ENCODE data around the gene CSF3. TPM values are rescaled to one million over a fixed set of nuclear protein-coding genes. Genes with fewer than 3 reads are reported as not detected.
"Not testable (repeated sequence)": the region's sequence is repeated elsewhere in the genome, so short reads cannot be mapped to it uniquely, and the experiment has no call there.

CSF3 gene
- total and polyA plus RNA-seq, 2 of the 13 experiments (the other 11 are each of a cell fraction or from before 2014, with no cell fraction given), result 0.09 TPM; not detected in 1

GRCh38 chr17:40000161-40000560 is 15.1 kb upstream of the CSF3 start:
- no peaks in the 10 kb centered on the region for H3K79me2 ChIP-seq (ENCODE audit: insufficient read depth, low read length)
- H3K36me3 ChIP-seq (replicated peaks in 1 of 2; ENCODE audit: control insufficient read depth in 1 of 2, insufficient read depth in 2 of 2, low read length in 2 of 2), result peaks cover 15 to 23% of the 10 kb centered on the region in 2 experiments
- no peaks in the 10 kb centered on the region for H3K27me3 ChIP-seq (ENCODE audit: control insufficient read depth in 1 of 2, insufficient read depth in 2 of 2, low read length in 2 of 2)
- H2AFZ ChIP-seq (ENCODE audit: low read length), result no peak overlapping the region
- ChIA-PET POLR2A (no interaction called here), CTCF (ENCODE audit: low intra/inter-chr PET ratio, low total read pairs) (no interaction called here)
- no peak for DNase-seq (ENCODE audit: low spot score)
- FAIRE-seq, result no peak
- intact Hi-C loops (cut with micrococcal nuclease; ENCODE audit: unreplicated experiment) (no loop called here), in situ Hi-C loops (cut with HindIII; ENCODE audit: extremely low pct_ligation_motif_present, low pct_unique_long_range_greater_than_20kb) (no loop called here)
- no peak overlapping the region for H3K4me2 ChIP-seq (ENCODE audit: low read depth, low read length)
- BruUV-seq (replicated peaks), result no TSS peak
- 69% methylated on average over 7 of the region's 7 CpGs for WGBS (ENCODE audit: low lambda C conversion rate)
- H3K4me1 ChIP-seq (ENCODE audit: insufficient read depth, low read length), result peaks cover 18% of the 10 kb centered on the region
- no peak overlapping the region for H3K27ac ChIP-seq (ENCODE audit: extremely low read length, insufficient read depth, low read length)
- no peaks in the 10 kb centered on the region for H3K9me3 ChIP-seq (ENCODE audit: low read length)
- ATAC-seq, result no peak
- H3K4me3 ChIP-seq (replicated peaks in 1 of 3; ENCODE audit: insufficient read depth in 1 of 3, low read depth in 2 of 3, low read length in 3 of 3), result no peak overlapping the region
- TF ChIP-seq ZNF331 (CRISPR knock-in tag; IDR thresholded peaks at IDR 0.05), result no peak
- no peak for TF ChIP-seq FOXA1 (IDR thresholded peaks at IDR 0.05)
- no peak for TF ChIP-seq FOXA1 (CRISPR knock-in tag; IDR thresholded peaks at IDR 0.05)
- TF ChIP-seq MAFF (IDR thresholded peaks at IDR 0.05; ENCODE audit: low read depth, low read length), result peak; percentile 61
- TF ChIP-seq HNRNPLL (IDR thresholded peaks at IDR 0.05; ENCODE audit: low read depth, low read length, poor library complexity, severe bottlenecking), result no peak
- peak; percentile 63 to 76; a peak in 3 of 4 replicates for TF ChIP-seq MAFK (conservative IDR thresholded peaks at IDR 0.05 in 1 of 2, IDR thresholded peaks at IDR 0.05 in 1 of 2; ENCODE audit: low read length in 2 of 2)
- no peaks in the 10 kb centered on the region for H4K20me1 ChIP-seq (ENCODE audit: insufficient read depth, low read length)
- no peak overlapping the region for H3K9ac ChIP-seq (ENCODE audit: insufficient read depth, low read depth, low read length)

- H3K79me2 ChIP-seq (ENCODE audit: insufficient read depth, low read length); H3K9me3 ChIP-seq (ENCODE audit: low read length); FAIRE-seq; in situ Hi-C loops (cut with HindIII; ENCODE audit: extremely low pct_ligation_motif_present, low pct_unique_long_range_greater_than_20kb); H4K20me1 ChIP-seq (ENCODE audit: insufficient read depth, low read length); H2AFZ ChIP-seq (ENCODE audit: low read length); H3K4me3 ChIP-seq (replicated peaks in 1 of 3; ENCODE audit: insufficient read depth in 1 of 3, low read depth in 2 of 3, low read length in 3 of 3); DNase-seq (ENCODE audit: low spot score); H3K27ac ChIP-seq (ENCODE audit: extremely low read length, insufficient read depth, low read length); H3K27me3 ChIP-seq (ENCODE audit: control insufficient read depth in 1 of 2, insufficient read depth in 2 of 2, low read length in 2 of 2); H3K9ac ChIP-seq (ENCODE audit: insufficient read depth, low read depth, low read length); ATAC-seq; CTCF ChIA-PET (ENCODE audit: low intra/inter-chr PET ratio, low total read pairs); BruUV-seq (replicated peaks); H3K4me2 ChIP-seq (ENCODE audit: low read depth, low read length); POLR2A ChIA-PET; intact Hi-C loops (cut with micrococcal nuclease; ENCODE audit: unreplicated experiment): not testable (repeated sequence)
- WGBS (ENCODE audit: low lambda C conversion rate), result 91% methylated on average over 8 of the region's 8 CpGs
- Histone ChIP-seq H3K36me3 (replicated peaks in 1 of 2; ENCODE audit: control insufficient read depth in 1 of 2, insufficient read depth in 2 of 2, low read length in 2 of 2) (peaks cover 7 to 15% of the 10 kb centered on the region in 2 experiments), H3K4me1 (ENCODE audit: insufficient read depth, low read length) (peaks cover 20% of the 10 kb centered on the region)
Observed at GRCh38 chr17:40001335-40001734, 13.9 kb upstream of the CSF3 start.

Measured in HepG2 (cell line).